ENCODE data around the gene ANXA6. TPM values are rescaled to one million over a fixed set of nuclear protein-coding genes. Genes with fewer than 3 reads are reported as not detected.
A peak's percentile ranks its signal among the peaks of the same experiment; 100 is the strongest.

ANXA6 gene
- total and polyA plus RNA-seq, 4 donors: 61.4 to 208 (median 155) TPM

- Histone ChIP-seq H3K27me3 (ENCODE audit: control insufficient read depth in 3 of 3, insufficient read depth in 3 of 3, low read length in 2 of 3) (no peaks in the 10 kb centered on the region), H3K4me3 (no peak overlapping the region), H3K27ac (ENCODE audit: low read depth in 1 of 2, low read length in 1 of 2) (no peak overlapping the region), H3K36me3 (ENCODE audit: control insufficient read depth in 4 of 4, insufficient read depth in 4 of 4, low read length in 4 of 4) (no peaks in the 10 kb centered on the region), H3K4me1 (ENCODE audit: control insufficient read depth in 5 of 5, insufficient read depth in 5 of 5, low read length in 5 of 5) (peaks cover 10 to 41% (median 13%) of the 10 kb centered on the region in 5 donors), H3K9ac (ENCODE audit: insufficient read depth in 1 of 2, low read length in 2 of 2) (no peak overlapping the region), H3K9me3 (ENCODE audit: control insufficient read depth in 4 of 4, insufficient read depth in 3 of 4, low read length in 3 of 4) (no peaks in the 10 kb centered on the region)
- TF ChIP-seq, protein P1, sequence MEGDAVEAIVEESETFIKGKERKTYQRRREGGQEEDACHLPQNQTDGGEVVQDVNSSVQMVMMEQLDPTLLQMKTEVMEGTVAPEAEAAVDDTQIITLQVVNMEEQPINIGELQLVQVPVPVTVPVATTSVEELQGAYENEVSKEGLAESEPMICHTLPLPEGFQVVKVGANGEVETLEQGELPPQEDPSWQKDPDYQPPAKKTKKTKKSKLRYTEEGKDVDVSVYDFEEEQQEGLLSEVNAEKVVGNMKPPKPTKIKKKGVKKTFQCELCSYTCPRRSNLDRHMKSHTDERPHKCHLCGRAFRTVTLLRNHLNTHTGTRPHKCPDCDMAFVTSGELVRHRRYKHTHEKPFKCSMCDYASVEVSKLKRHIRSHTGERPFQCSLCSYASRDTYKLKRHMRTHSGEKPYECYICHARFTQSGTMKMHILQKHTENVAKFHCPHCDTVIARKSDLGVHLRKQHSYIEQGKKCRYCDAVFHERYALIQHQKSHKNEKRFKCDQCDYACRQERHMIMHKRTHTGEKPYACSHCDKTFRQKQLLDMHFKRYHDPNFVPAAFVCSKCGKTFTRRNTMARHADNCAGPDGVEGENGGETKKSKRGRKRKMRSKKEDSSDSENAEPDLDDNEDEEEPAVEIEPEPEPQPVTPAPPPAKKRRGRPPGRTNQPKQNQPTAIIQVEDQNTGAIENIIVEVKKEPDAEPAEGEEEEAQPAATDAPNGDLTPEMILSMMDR (IDR thresholded peaks at IDR 0.05; ENCODE audit: control extremely low read depth, extremely low read depth): no peak
- DNase-seq: no peak
- ATAC-seq (ENCODE audit: insufficient read depth, low FRiP score): no peak
- WGBS, 2 donors: 73 to 82% methylated on average over 9 of the region's 9 CpGs
These were observed 2.2 kb upstream of the ANXA6 start for GRCh38 chr5:151159649-151160373.

- Histone ChIP-seq H3K27me3 (ENCODE audit: control insufficient read depth in 3 of 3, insufficient read depth in 3 of 3, low read length in 2 of 3) (no peaks in the 10 kb centered on the region), H3K36me3 (ENCODE audit: control insufficient read depth in 4 of 4, insufficient read depth in 4 of 4, low read length in 4 of 4) (no peaks in the 10 kb centered on the region), H3K9me3 (ENCODE audit: control insufficient read depth in 4 of 4, insufficient read depth in 3 of 4, low read length in 3 of 4) (no peaks in the 10 kb centered on the region), H3K9ac (ENCODE audit: insufficient read depth in 1 of 2, low read length in 2 of 2) (peak overlapping the region in 1 of 2 donors; percentile 75), H3K27ac (ENCODE audit: low read depth in 1 of 2, low read length in 1 of 2) (peak overlapping the region; percentile 90 to 98), H3K4me3 (peak overlapping the region; percentile 83), H3K4me1 (ENCODE audit: control insufficient read depth in 5 of 5, insufficient read depth in 5 of 5, low read length in 5 of 5) (peaks cover 13 to 45% (median 15%) of the 10 kb centered on the region in 5 donors)
- WGBS, 2 donors: 10 to 14% methylated on average over 6 of the region's 6 CpGs
- TF ChIP-seq, protein P1 (IDR thresholded peaks at IDR 0.05; ENCODE audit: control extremely low read depth, extremely low read depth): no peak
- no peak for ATAC-seq (ENCODE audit: insufficient read depth, low FRiP score)
- DNase-seq: peak in 1 of 3 donors; percentile 27
These were observed 695 bp upstream of the ANXA6 start for GRCh38 chr5:151158287-151158661.

- TF ChIP-seq, protein P1 (IDR thresholded peaks at IDR 0.05; ENCODE audit: control extremely low read depth, extremely low read depth): no peak
- peak; percentile 60 to 66 (median 62) for DNase-seq
- H3K4me3 ChIP-seq: peak overlapping the region; percentile 83
- peaks cover 7 to 41% (median 16%) of the 10 kb centered on the region in 5 donors for H3K4me1 ChIP-seq (ENCODE audit: control insufficient read depth in 5 of 5, insufficient read depth in 5 of 5, low read length in 5 of 5)
- H3K9ac ChIP-seq (ENCODE audit: insufficient read depth in 1 of 2, low read length in 2 of 2): peak overlapping the region; percentile 21 to 61
- H3K27me3 ChIP-seq (ENCODE audit: control insufficient read depth in 3 of 3, insufficient read depth in 3 of 3, low read length in 2 of 3): no peaks in the 10 kb centered on the region
- no peaks in the 10 kb centered on the region for H3K9me3 ChIP-seq (ENCODE audit: control insufficient read depth in 4 of 4, insufficient read depth in 3 of 4, low read length in 3 of 4)
- H3K36me3 ChIP-seq (ENCODE audit: control insufficient read depth in 4 of 4, insufficient read depth in 4 of 4, low read length in 4 of 4): no peaks in the 10 kb centered on the region
- ATAC-seq (ENCODE audit: insufficient read depth, low FRiP score): no peak
- H3K27ac ChIP-seq (ENCODE audit: low read depth in 1 of 2, low read length in 1 of 2): peak overlapping the region; percentile 90 to 98
- 15 to 19% methylated on average over 20 of the region's 20 CpGs for WGBS, 2 donors
These were observed 815 bp downstream of the ANXA6 start for GRCh38 chr5:151156507-151157420.
